ENCODE results near the gene C1orf116. TPM values are rescaled to one million over a fixed set of nuclear protein-coding genes. Genes with fewer than 3 reads are reported as not detected.

Gene C1orf116
- not detected for total RNA-seq

DNA sequence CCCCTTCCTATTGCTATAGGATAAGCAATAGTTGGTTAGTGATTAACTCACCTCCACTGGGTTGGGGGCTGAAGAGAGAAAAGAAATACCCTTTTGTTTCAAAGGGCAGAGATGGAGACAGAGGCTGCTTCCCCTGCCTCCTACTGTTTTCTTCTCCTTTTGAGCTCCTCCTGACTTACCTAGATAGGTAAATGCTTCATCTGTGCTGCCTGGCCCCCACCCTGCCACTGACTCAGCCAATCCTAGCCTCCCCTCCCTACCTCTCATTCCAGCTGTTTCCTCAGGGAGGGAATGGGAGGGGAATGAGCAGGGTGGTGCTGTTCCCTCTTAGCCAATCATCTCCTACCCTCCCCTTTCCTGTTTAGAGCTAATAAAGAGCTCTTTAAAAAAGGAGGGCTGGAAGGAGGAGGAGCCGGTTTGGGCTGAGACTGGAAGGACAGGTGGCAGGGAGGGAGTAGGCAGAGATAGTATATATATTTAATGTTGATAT, at the start of gene C1orf116:
C1orf116 (minus strand) TSS at position 229 of the 490 bp plus-strand sequence. CDS start 5,158 bp downstream, outside the sequence.
- Histone ChIP-seq H3K9me3 (ENCODE audit: control insufficient read depth in 3 of 3, low read length in 3 of 3) (no peaks in the 10 kb centered on the region), H3K4me1 (ENCODE audit: control insufficient read depth in 3 of 3, insufficient read depth in 3 of 3, low read length in 3 of 3) (peaks cover 6 to 11% (median 6%) of the 10 kb centered on the region in 3 donors), H3K27ac (ENCODE audit: low read depth, low read length) (no peak within 1 kb of the TSS), H3K27me3 (ENCODE audit: control insufficient read depth in 3 of 3, insufficient read depth in 3 of 3, low read length in 3 of 3) (peaks cover 0 to 3% (median 3%) of the 10 kb centered on the region in 3 donors), H3K4me3 (ENCODE audit: low read length in 3 of 3) (no peak within 1 kb of the TSS), H3K9ac (ENCODE audit: low read depth in 1 of 3, low read length in 3 of 3) (no peak within 1 kb of the TSS), H3K36me3 (ENCODE audit: control insufficient read depth in 3 of 3, insufficient read depth in 3 of 3, low read length in 3 of 3) (no peaks in the 10 kb centered on the region)

DNA sequence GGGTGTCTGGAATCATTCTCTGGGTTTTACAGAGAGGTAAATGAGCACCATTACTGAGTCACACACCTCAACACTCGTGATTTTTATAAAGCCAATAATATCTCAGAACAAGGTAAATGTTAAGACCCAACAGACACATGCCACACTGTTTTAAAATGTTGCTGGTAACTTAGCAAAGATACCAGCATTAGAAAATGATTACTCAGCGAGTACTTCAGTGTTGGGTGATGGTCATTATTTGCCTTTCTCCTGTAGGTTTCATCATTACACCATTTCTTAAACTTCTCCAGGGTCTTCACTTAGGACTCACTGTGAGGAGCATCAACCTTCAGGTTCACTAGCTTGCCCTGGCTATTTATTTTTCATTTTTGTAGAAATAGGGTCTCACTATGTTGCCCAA, 49.2 kb upstream of the C1orf116 start:
- H3K36me3 ChIP-seq (ENCODE audit: control insufficient read depth in 3 of 3, insufficient read depth in 3 of 3, low read length in 3 of 3) = peaks cover 4 to 18% (median 8%) of the 10 kb centered on the region in 3 donors
- no peak overlapping the region for H3K9ac ChIP-seq (ENCODE audit: low read depth in 1 of 3, low read length in 3 of 3)
- no peaks in the 10 kb centered on the region for H3K27me3 ChIP-seq (ENCODE audit: control insufficient read depth in 3 of 3, insufficient read depth in 3 of 3, low read length in 3 of 3)
- no peak overlapping the region for H3K4me3 ChIP-seq (ENCODE audit: low read length in 3 of 3)
- no peaks in the 10 kb centered on the region for H3K9me3 ChIP-seq (ENCODE audit: control insufficient read depth in 3 of 3, low read length in 3 of 3)
- peaks cover 0 to 7% (median 3%) of the 10 kb centered on the region in 3 donors for H3K4me1 ChIP-seq (ENCODE audit: control insufficient read depth in 3 of 3, insufficient read depth in 3 of 3, low read length in 3 of 3)
- no peak overlapping the region for H3K27ac ChIP-seq (ENCODE audit: low read depth, low read length)

GRCh38 chr1:207081088-207081487, 48.5 kb upstream of the C1orf116 start:
- H3K27ac ChIP-seq (ENCODE audit: low read depth, low read length) = no peak overlapping the region
- H3K4me1 ChIP-seq (ENCODE audit: control insufficient read depth in 3 of 3, insufficient read depth in 3 of 3, low read length in 3 of 3) = peaks cover 4 to 10% (median 7%) of the 10 kb centered on the region in 3 donors
- H3K9me3 ChIP-seq (ENCODE audit: control insufficient read depth in 3 of 3, low read length in 3 of 3) = no peaks in the 10 kb centered on the region
- no peak overlapping the region for H3K4me3 ChIP-seq (ENCODE audit: low read length in 3 of 3)
- no peak overlapping the region for H3K9ac ChIP-seq (ENCODE audit: low read depth in 1 of 3, low read length in 3 of 3)
- peaks cover 4 to 18% (median 8%) of the 10 kb centered on the region in 3 donors for H3K36me3 ChIP-seq (ENCODE audit: control insufficient read depth in 3 of 3, insufficient read depth in 3 of 3, low read length in 3 of 3)
- no peaks in the 10 kb centered on the region for H3K27me3 ChIP-seq (ENCODE audit: control insufficient read depth in 3 of 3, insufficient read depth in 3 of 3, low read length in 3 of 3)

GRCh38 chr1:207079706-207080241, 47.2 kb upstream of the C1orf116 start:
- no peaks in the 10 kb centered on the region for H3K9me3 ChIP-seq (ENCODE audit: control insufficient read depth in 3 of 3, low read length in 3 of 3)
- peaks cover 4 to 10% (median 7%) of the 10 kb centered on the region in 3 donors for H3K4me1 ChIP-seq (ENCODE audit: control insufficient read depth in 3 of 3, insufficient read depth in 3 of 3, low read length in 3 of 3)
- H3K36me3 ChIP-seq (ENCODE audit: control insufficient read depth in 3 of 3, insufficient read depth in 3 of 3, low read length in 3 of 3) = peaks cover 4 to 25% (median 13%) of the 10 kb centered on the region in 3 donors
- H3K9ac ChIP-seq (ENCODE audit: low read depth in 1 of 3, low read length in 3 of 3) = no peak overlapping the region
- H3K27ac ChIP-seq (ENCODE audit: low read depth, low read length) = no peak overlapping the region
- H3K27me3 ChIP-seq (ENCODE audit: control insufficient read depth in 3 of 3, insufficient read depth in 3 of 3, low read length in 3 of 3) = no peaks in the 10 kb centered on the region
- H3K4me3 ChIP-seq (ENCODE audit: low read length in 3 of 3) = no peak overlapping the region

DNA sequence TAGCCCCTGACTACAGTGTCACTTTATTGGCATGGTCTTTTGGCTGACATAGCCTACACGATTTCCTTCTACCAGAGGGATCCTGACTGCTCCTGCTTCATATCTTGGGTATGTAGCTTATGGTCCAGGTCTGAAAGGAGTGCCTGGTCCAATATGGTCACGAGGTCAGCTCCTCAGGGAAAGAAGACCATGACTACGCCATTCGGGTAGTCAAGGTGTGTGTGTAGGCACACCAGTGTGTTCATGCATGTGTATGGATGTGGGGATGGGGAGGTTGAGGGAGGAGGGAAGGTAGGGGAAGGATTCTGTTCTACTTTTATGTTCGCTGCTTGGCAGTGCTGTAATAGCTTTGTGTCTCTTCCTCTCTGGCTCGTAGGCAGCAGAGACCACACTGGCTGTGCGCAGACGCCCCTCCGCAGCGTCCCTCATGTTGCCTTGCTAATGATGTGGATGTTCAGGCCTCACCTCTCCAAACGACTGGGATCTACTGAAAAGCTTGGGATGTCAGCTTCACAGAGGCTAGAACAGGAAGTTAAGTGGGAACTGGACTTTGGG, 46.1 kb upstream of the C1orf116 start:
- Histone ChIP-seq H3K36me3 (ENCODE audit: control insufficient read depth in 3 of 3, insufficient read depth in 3 of 3, low read length in 3 of 3) (peaks cover 4 to 34% (median 20%) of the 10 kb centered on the region in 3 donors), H3K27me3 (ENCODE audit: control insufficient read depth in 3 of 3, insufficient read depth in 3 of 3, low read length in 3 of 3) (no peaks in the 10 kb centered on the region), H3K27ac (ENCODE audit: low read depth, low read length) (no peak overlapping the region), H3K4me3 (ENCODE audit: low read length in 3 of 3) (no peak overlapping the region), H3K4me1 (ENCODE audit: control insufficient read depth in 3 of 3, insufficient read depth in 3 of 3, low read length in 3 of 3) (peaks cover 7 to 10% (median 8%) of the 10 kb centered on the region in 3 donors), H3K9me3 (ENCODE audit: control insufficient read depth in 3 of 3, low read length in 3 of 3) (no peaks in the 10 kb centered on the region), H3K9ac (ENCODE audit: low read depth in 1 of 3, low read length in 3 of 3) (no peak overlapping the region)

GRCh38 chr1:207077470-207078377, 45.2 kb upstream of the C1orf116 start:
- Histone ChIP-seq H3K9me3 (ENCODE audit: control insufficient read depth in 3 of 3, low read length in 3 of 3) (no peaks in the 10 kb centered on the region), H3K27ac (ENCODE audit: low read depth, low read length) (no peak overlapping the region), H3K27me3 (ENCODE audit: control insufficient read depth in 3 of 3, insufficient read depth in 3 of 3, low read length in 3 of 3) (no peaks in the 10 kb centered on the region), H3K4me1 (ENCODE audit: control insufficient read depth in 3 of 3, insufficient read depth in 3 of 3, low read length in 3 of 3) (peaks cover 7 to 10% (median 8%) of the 10 kb centered on the region in 3 donors), H3K36me3 (ENCODE audit: control insufficient read depth in 3 of 3, insufficient read depth in 3 of 3, low read length in 3 of 3) (peaks cover 4 to 37% (median 22%) of the 10 kb centered on the region in 3 donors), H3K9ac (ENCODE audit: low read depth in 1 of 3, low read length in 3 of 3) (no peak overlapping the region), H3K4me3 (ENCODE audit: low read length in 3 of 3) (no peak overlapping the region)

DNA sequence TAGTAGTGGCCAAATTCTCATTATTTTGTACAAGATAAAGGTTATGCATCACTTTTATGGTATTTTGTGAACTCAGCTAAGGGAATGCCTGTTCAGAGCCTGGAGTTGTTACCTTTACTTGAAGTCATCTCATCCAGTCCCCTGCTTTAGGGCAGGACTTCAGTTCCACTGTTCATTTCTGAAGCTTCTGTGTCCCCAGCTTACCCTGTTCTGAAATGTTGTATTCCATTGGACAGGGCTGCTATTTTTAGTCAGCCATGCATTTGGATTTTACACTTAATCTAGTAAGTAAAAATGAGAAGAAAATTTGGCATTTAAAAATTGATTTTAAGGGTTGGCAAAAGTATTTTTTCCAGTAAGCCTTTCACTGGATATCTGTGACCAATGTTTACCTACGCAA, 44.5 kb upstream of the C1orf116 start:
- Histone ChIP-seq H3K9me3 (ENCODE audit: control insufficient read depth in 3 of 3, low read length in 3 of 3) (no peaks in the 10 kb centered on the region), H3K9ac (ENCODE audit: low read depth in 1 of 3, low read length in 3 of 3) (no peak overlapping the region), H3K27ac (ENCODE audit: low read depth, low read length) (no peak overlapping the region), H3K4me1 (ENCODE audit: control insufficient read depth in 3 of 3, insufficient read depth in 3 of 3, low read length in 3 of 3) (peaks cover 7 to 10% (median 8%) of the 10 kb centered on the region in 3 donors), H3K27me3 (ENCODE audit: control insufficient read depth in 3 of 3, insufficient read depth in 3 of 3, low read length in 3 of 3) (no peaks in the 10 kb centered on the region), H3K4me3 (ENCODE audit: low read length in 3 of 3) (no peak overlapping the region), H3K36me3 (ENCODE audit: control insufficient read depth in 3 of 3, insufficient read depth in 3 of 3, low read length in 3 of 3) (peaks cover 9 to 44% (median 29%) of the 10 kb centered on the region in 3 donors)

- no peak overlapping the region for H3K9ac ChIP-seq (ENCODE audit: low read depth in 1 of 3, low read length in 3 of 3)
- H3K9me3 ChIP-seq (ENCODE audit: control insufficient read depth in 3 of 3, low read length in 3 of 3) = no peaks in the 10 kb centered on the region
- no peaks in the 10 kb centered on the region for H3K27me3 ChIP-seq (ENCODE audit: control insufficient read depth in 3 of 3, insufficient read depth in 3 of 3, low read length in 3 of 3)
- H3K27ac ChIP-seq (ENCODE audit: low read depth, low read length) = no peak overlapping the region
- no peak overlapping the region for H3K4me3 ChIP-seq (ENCODE audit: low read length in 3 of 3)
- peaks cover 10 to 50% (median 35%) of the 10 kb centered on the region in 3 donors for H3K36me3 ChIP-seq (ENCODE audit: control insufficient read depth in 3 of 3, insufficient read depth in 3 of 3, low read length in 3 of 3)
- peaks cover 7 to 10% (median 8%) of the 10 kb centered on the region in 3 donors for H3K4me1 ChIP-seq (ENCODE audit: control insufficient read depth in 3 of 3, insufficient read depth in 3 of 3, low read length in 3 of 3)
Observed at GRCh38 chr1:207076181-207076955, 43.8 kb upstream of the C1orf116 start.

Data from skeletal muscle tissue (tissue), 4 donors.